Caco-2 (cell line): ENCODE results near the gene GPER1. TPM values are rescaled to one million over a fixed set of nuclear protein-coding genes. Genes with fewer than 3 reads are reported as not detected.

Experiments used
- BruUV-seq: library from RNA; stranded (reverse); fragments of 400-500 nt; replicated peaks from 2 replicates; lab custom pipeline; 2021; lab: Mats Ljungman, UMichigan
- CTCF ChIA-PET: fragments of 300-600 bp; sonication (Branson Sonifier 250); formaldehyde crosslinking; loops from one replicate; lab custom pipeline; 2022; ENCODE audit warnings: antibody characterized with exemption; lab: Charles Lee
- POLR2A ChIA-PET: fragments of 300-600 bp; sonication (Branson Sonifier 250); formaldehyde crosslinking; loops from one replicate; lab custom pipeline; 2022; ENCODE audit warnings: antibody characterized with exemption; lab: Charles Lee
- DNase-seq, 2 experiments: peaks; one replicate each; pipeline versions ENCODE4 v3.0.0 to v3.0.0-alpha.2; 2020 to 2022
- H3K27me3 ChIP-seq: replicated peaks from 2 replicates; pipeline ENCODE4 v1.6.0; 2011; ENCODE audit warnings: low read length; ENCODE audit not compliant: control insufficient read depth, insufficient read depth
- H3K36me3 ChIP-seq: 2 replicates; pipeline ENCODE4 v1.5.1; 2011; ENCODE audit warnings: low read length; ENCODE audit not compliant: control insufficient read depth, insufficient read depth
- H3K4me1 ChIP-seq: fragments of 250-450 bp; sonication (Bioruptor Pico); 2 replicates; pipeline ENCODE4 v1.5.1; 2020; ENCODE audit warnings: mild to moderate bottlenecking
- H3K4me3 ChIP-seq: 2 replicates; pipeline ENCODE4 v1.5.1; 2011; ENCODE audit warnings: low read depth, mild to moderate bottlenecking, control low read depth, low read length
- H3K9me3 ChIP-seq: fragments of 250-450 bp; sonication (Bioruptor Pico); 2 replicates; pipeline ENCODE4 v1.5.1; 2020; ENCODE audit warnings: mild to moderate bottlenecking, moderate library complexity
- H3K27ac Mint-ChIP-seq: one replicate; pipeline ENCODE4 v1.8.0; 2022; ENCODE audit warnings: mixed read lengths; ENCODE audit not compliant: unreplicated experiment
- H3K27me3 Mint-ChIP-seq: one replicate; pipeline ENCODE4 v1.8.0; 2022; ENCODE audit warnings: mixed read lengths; ENCODE audit not compliant: insufficient read depth, unreplicated experiment
- H3K36me3 Mint-ChIP-seq: one replicate; pipeline ENCODE4 v1.8.0; 2022; ENCODE audit warnings: mild to moderate bottlenecking, mixed read lengths; ENCODE audit not compliant: insufficient read depth, unreplicated experiment
- H3K4me1 Mint-ChIP-seq: one replicate; pipeline ENCODE4 v1.8.0; 2022; ENCODE audit warnings: low read depth, mixed read lengths; ENCODE audit not compliant: unreplicated experiment
- H3K4me3 Mint-ChIP-seq: one replicate; pipeline ENCODE4 v1.8.0; 2022; ENCODE audit warnings: mild to moderate bottlenecking, moderate library complexity, mixed read lengths; ENCODE audit not compliant: unreplicated experiment
- H3K9me3 Mint-ChIP-seq: one replicate; pipeline ENCODE4 v1.8.0; 2022; ENCODE audit warnings: mixed read lengths; ENCODE audit not compliant: unreplicated experiment
- intact Hi-C: fragments of 100-400 bp; cut with micrococcal nuclease; formaldehyde crosslinking; loops from one replicate; pipeline ENCODE4 v1.10.0; 2022; ENCODE audit not compliant: unreplicated experiment
- total RNA-seq: library from RNA; stranded (reverse); gene quantifications from 2 replicates; pipeline ENCODE4 v1.2.3, GENCODE V29; 2022
- TF ChIP-seq, protein P1 (sequence below), 2 experiments: fragments of 200-600 bp in 1 of 2; IDR thresholded peaks; 1 replicate in 1 of 2; 2 replicates in 1 of 2; pipeline versions ENCODE4 v1.5.1 to v1.8.0; 2011 to 2022; ENCODE audit warnings: antibody characterized with exemption in 1 of 2, control low read depth in 1 of 2, inconsistent platforms in 1 of 2, low read depth in 1 of 2, low read length in 1 of 2, mild to moderate bottlenecking in 1 of 2, moderate library complexity in 1 of 2; ENCODE audit not compliant: insufficient read depth in 1 of 2, severe bottlenecking in 1 of 2, unreplicated experiment in 1 of 2

Gene GPER1
- total RNA-seq, 1 experiment from 2014 or later = 0.25 TPM

- H3K4me3 Mint-ChIP-seq = no peak overlapping the region
- Histone ChIP-seq H3K36me3 (no peaks in the 10 kb centered on the region), H3K4me3 (no peak overlapping the region), H3K27me3 (no peaks in the 10 kb centered on the region), H3K9me3 (peaks cover 5% of the 10 kb centered on the region; the same call in 1 of the 2 replicates), H3K4me1 (no peaks in the 10 kb centered on the region)
- H3K27me3 Mint-ChIP-seq = no peaks in the 10 kb centered on the region
- no peak for DNase-seq
- ChIA-PET POLR2A (no interaction called here), CTCF (no interaction called here)
- H3K9me3 Mint-ChIP-seq = no peaks in the 10 kb centered on the region
- H3K4me1 Mint-ChIP-seq = no peaks in the 10 kb centered on the region
- peaks cover 7% of the 10 kb centered on the region for H3K36me3 Mint-ChIP-seq
- BruUV-seq = no TSS peak
- TF ChIP-seq, protein P1, sequence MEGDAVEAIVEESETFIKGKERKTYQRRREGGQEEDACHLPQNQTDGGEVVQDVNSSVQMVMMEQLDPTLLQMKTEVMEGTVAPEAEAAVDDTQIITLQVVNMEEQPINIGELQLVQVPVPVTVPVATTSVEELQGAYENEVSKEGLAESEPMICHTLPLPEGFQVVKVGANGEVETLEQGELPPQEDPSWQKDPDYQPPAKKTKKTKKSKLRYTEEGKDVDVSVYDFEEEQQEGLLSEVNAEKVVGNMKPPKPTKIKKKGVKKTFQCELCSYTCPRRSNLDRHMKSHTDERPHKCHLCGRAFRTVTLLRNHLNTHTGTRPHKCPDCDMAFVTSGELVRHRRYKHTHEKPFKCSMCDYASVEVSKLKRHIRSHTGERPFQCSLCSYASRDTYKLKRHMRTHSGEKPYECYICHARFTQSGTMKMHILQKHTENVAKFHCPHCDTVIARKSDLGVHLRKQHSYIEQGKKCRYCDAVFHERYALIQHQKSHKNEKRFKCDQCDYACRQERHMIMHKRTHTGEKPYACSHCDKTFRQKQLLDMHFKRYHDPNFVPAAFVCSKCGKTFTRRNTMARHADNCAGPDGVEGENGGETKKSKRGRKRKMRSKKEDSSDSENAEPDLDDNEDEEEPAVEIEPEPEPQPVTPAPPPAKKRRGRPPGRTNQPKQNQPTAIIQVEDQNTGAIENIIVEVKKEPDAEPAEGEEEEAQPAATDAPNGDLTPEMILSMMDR (IDR thresholded peaks at IDR 0.05; ENCODE audit: insufficient read depth in 1 of 2, low read depth in 1 of 2, low read length in 1 of 2, severe bottlenecking in 1 of 2, unreplicated experiment in 1 of 2) = no peak
- no peak overlapping the region for H3K27ac Mint-ChIP-seq
- intact Hi-C loops = no loop called here
Measured at GRCh38 chr7:1058821-1059199, 29.1 kb upstream of the GPER1 start.

DNA sequence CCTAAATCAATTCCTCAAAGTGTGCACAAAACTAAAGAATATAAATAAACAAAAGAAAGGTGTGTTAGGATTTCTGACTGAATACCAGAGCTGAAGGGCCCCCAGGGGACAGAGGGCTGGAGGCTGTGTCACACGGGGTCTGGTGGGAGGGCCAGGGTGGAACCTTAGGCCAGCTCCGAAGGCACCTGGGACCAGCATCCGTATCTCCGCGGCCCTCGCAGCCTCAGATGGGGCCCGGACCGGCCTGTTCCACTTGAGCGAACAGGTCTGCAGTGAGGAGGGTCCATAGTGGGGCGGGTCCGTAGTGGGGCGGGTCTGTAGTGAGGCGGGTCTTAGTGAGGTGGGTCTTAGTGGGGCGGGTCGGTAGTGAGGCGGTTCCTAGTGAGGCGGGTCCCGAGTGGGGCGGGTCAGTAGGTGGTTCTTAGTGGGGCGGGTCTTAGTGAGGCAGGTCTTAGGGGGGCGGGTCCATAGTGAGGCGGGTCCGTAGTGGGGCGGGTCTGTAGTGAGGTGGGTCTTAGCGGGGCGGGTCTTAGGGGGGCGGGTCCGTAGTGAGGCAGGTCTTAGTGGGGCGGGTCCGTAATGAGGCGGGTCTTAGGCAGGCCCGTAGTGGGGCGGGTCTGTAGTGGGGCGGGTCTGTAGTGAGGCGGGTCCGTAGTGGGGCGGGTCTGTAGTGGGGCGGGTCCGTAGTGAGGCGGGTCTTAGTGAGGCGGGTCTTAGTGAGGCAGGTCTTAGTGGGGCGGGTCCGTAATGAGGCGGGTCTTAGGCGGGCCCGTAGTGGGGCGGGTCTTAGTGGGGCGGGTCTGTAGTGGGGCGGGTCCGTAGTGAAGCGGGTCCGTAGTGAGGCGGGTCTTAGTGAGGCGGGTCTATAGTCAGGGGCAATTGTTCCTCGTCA lies 28.5 kb upstream of the GPER1 start:
- Histone ChIP-seq H3K9me3 (peaks cover 5% of the 10 kb centered on the region; the same call in 1 of the 2 replicates), H3K36me3 (no peaks in the 10 kb centered on the region), H3K27me3 (no peaks in the 10 kb centered on the region), H3K4me3 (no peak overlapping the region), H3K4me1 (no peaks in the 10 kb centered on the region)
- H3K4me1 Mint-ChIP-seq = no peaks in the 10 kb centered on the region
- peaks cover 7% of the 10 kb centered on the region for H3K36me3 Mint-ChIP-seq
- intact Hi-C loops = no loop called here
- no peaks in the 10 kb centered on the region for H3K27me3 Mint-ChIP-seq
- H3K9me3 Mint-ChIP-seq = no peaks in the 10 kb centered on the region
- BruUV-seq = no TSS peak
- DNase-seq = peak in 1 of 2 experiments; percentile 58
- ChIA-PET CTCF (no interaction called here), POLR2A (no interaction called here)
- TF ChIP-seq, protein P1 (IDR thresholded peaks at IDR 0.05; ENCODE audit: insufficient read depth in 1 of 2, low read depth in 1 of 2, low read length in 1 of 2, severe bottlenecking in 1 of 2, unreplicated experiment in 1 of 2) = no peak
- no peak overlapping the region for H3K27ac Mint-ChIP-seq
- no peak overlapping the region for H3K4me3 Mint-ChIP-seq

DNA sequence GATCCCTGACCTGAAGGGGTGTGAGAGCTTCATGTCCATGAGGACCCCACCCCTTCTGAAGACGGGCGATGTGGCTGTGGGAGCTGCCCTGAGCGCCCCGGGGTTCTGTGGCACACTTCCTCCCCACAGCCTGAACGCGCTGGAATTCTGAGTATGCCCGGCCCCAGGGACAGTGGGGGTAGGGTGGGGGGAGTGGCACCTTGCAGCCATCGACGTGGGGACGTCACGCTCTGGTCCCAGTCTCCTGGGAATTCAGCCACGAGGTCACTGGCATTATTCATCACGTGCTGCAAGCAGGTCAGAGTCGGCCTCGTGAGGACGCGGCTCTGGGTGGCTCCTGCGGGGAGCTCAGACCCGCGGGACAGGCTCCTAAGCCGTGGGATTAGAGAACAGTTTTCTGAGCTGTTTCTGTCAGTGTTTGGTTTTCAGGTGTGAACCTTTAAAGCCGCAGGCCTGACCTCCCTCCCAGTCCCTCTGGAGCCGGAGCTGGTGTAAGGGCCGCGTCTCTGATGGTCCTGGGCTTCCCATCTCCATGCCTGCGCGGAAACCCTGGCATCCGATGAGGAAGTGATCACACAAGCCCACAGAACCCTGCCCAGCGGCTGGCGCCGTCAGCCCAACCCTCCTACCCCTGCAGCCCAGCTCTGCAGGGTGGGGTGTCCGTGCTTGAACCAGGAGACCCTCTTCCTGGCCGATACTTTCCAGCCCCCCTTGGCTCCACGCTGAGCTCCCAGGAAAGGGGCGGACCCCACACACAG lies 27.4 kb upstream of the GPER1 start:
- H3K4me3 Mint-ChIP-seq = no peak overlapping the region

More for the DNA sequence above, 27.4 kb upstream of the GPER1 start:
- BruUV-seq = no TSS peak
- Histone ChIP-seq H3K36me3 (no peaks in the 10 kb centered on the region), H3K9me3 (peaks cover 5% of the 10 kb centered on the region; the same call in 1 of the 2 replicates), H3K27me3 (no peaks in the 10 kb centered on the region), H3K4me3 (no peak overlapping the region), H3K4me1 (no peaks in the 10 kb centered on the region)
- H3K4me1 Mint-ChIP-seq = no peaks in the 10 kb centered on the region
- peaks cover 7% of the 10 kb centered on the region for H3K36me3 Mint-ChIP-seq
- ChIA-PET CTCF (interaction anchor here (0.6 to 0.8 kb wide), 3 partner anchors 63 to 124 kb away, joined by 3 read pairs; no protein-coding TSS in a partner anchor), POLR2A (no interaction called here)
- intact Hi-C loops = no loop called here
- TF ChIP-seq, protein P1 (IDR thresholded peaks at IDR 0.05; ENCODE audit: insufficient read depth in 1 of 2, low read depth in 1 of 2, low read length in 1 of 2, severe bottlenecking in 1 of 2, unreplicated experiment in 1 of 2) = no peak
- DNase-seq = peak in 1 of 2 experiments; percentile 26
- no peak overlapping the region for H3K27ac Mint-ChIP-seq
- H3K27me3 Mint-ChIP-seq = no peaks in the 10 kb centered on the region
- H3K9me3 Mint-ChIP-seq = no peaks in the 10 kb centered on the region
